HG03139 (cell line): ENCODE results near the gene C8G.

Experiments
- ATAC-seq: cut with Tn5 transposase; IDR thresholded peaks from one replicate; pipeline ENCODE4 v1.9.1; 2021; ENCODE audit not compliant: unreplicated experiment

The C8G gene

GRCh38 chr9:136952876-136953770 lies 8.1 kb downstream of the C8G start:
- no peak for ATAC-seq

GRCh38 chr9:136953771-136954269 lies 8.8 kb downstream of the C8G start:
- no peak for ATAC-seq

GRCh38 chr9:136954270-136955083 lies 9.4 kb downstream of the C8G start:
- no peak for ATAC-seq

GRCh38 chr9:136955202-136955942 lies 10.3 kb downstream of the C8G start:
- ATAC-seq = no peak

GRCh38 chr9:136955943-136956335 lies 10.9 kb downstream of the C8G start:
- no peak for ATAC-seq

- ATAC-seq = no peak
Observed at GRCh38 chr9:136956604-136957003, 11.6 kb downstream of the C8G start.

- ATAC-seq = no peak
Observed at GRCh38 chr9:136957461-136957860, 12.4 kb downstream of the C8G start.

GRCh38 chr9:136957901-136958300 lies 12.9 kb downstream of the C8G start:
- ATAC-seq = no peak

- ATAC-seq = no peak
Observed at GRCh38 chr9:136958473-136958872, 13.4 kb downstream of the C8G start.

GRCh38 chr9:136958898-136959850 lies 14.1 kb downstream of the C8G start:
- ATAC-seq = no peak

- ATAC-seq = no peak
Observed at GRCh38 chr9:136960212-136960937, 15.3 kb downstream of the C8G start.

- ATAC-seq = no peak
Observed at GRCh38 chr9:136960938-136961275, 15.9 kb downstream of the C8G start.

GRCh38 chr9:136961279-136962065 lies 16.4 kb downstream of the C8G start:
- ATAC-seq = no peak

GRCh38 chr9:136962163-136962562 lies 17.1 kb downstream of the C8G start:
- no peak for ATAC-seq

GRCh38 chr9:136962701-136963248 lies 17.7 kb downstream of the C8G start:
- no peak for ATAC-seq

GRCh38 chr9:136963341-136963740 lies 18.3 kb downstream of the C8G start:
- no peak for ATAC-seq

GRCh38 chr9:136963751-136964150 lies 18.7 kb downstream of the C8G start:
- ATAC-seq = no peak

- no peak for ATAC-seq
Observed at GRCh38 chr9:136964171-136964689, 19.2 kb downstream of the C8G start.
